Measurements from ENCODE around the gene WBP2. TPM values are rescaled to one million over a fixed set of nuclear protein-coding genes. Genes with fewer than 3 reads are reported as not detected.
"Not testable (repeated sequence)": the region's sequence is repeated elsewhere in the genome, so short reads cannot be mapped to it uniquely, and the experiment has no call there.

The WBP2 gene
- total and polyA plus RNA-seq, 12 donors, result 130 to 210 (median 173) TPM

- ATAC-seq (no peak), DNase-seq (no peak)
- peaks cover 0 to 96% (median 74%) of the 10 kb centered on the region in 9 donors for H3K36me3 ChIP-seq
- H3K4me1 ChIP-seq, result peaks cover 12 to 20% (median 15%) of the 10 kb centered on the region in 9 donors
- H3K27ac ChIP-seq, result no peak overlapping the region
- H3K4me3 ChIP-seq, result no peak overlapping the region
- H3K27me3 ChIP-seq, result no peaks in the 10 kb centered on the region
- WGBS, 2 donors, result 86 to 93% methylated on average over 6 of the region's 6 CpGs
- intact Hi-C loops (cut with DNase I), result no loop called here
- H3K9me3 ChIP-seq, result no peaks in the 10 kb centered on the region
- TF ChIP-seq, protein P1, sequence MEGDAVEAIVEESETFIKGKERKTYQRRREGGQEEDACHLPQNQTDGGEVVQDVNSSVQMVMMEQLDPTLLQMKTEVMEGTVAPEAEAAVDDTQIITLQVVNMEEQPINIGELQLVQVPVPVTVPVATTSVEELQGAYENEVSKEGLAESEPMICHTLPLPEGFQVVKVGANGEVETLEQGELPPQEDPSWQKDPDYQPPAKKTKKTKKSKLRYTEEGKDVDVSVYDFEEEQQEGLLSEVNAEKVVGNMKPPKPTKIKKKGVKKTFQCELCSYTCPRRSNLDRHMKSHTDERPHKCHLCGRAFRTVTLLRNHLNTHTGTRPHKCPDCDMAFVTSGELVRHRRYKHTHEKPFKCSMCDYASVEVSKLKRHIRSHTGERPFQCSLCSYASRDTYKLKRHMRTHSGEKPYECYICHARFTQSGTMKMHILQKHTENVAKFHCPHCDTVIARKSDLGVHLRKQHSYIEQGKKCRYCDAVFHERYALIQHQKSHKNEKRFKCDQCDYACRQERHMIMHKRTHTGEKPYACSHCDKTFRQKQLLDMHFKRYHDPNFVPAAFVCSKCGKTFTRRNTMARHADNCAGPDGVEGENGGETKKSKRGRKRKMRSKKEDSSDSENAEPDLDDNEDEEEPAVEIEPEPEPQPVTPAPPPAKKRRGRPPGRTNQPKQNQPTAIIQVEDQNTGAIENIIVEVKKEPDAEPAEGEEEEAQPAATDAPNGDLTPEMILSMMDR (IDR thresholded peaks at IDR 0.05), result no peak
These were observed 41.1 kb downstream of the WBP2 start for GRCh38 chr17:75814021-75814395.

GRCh38 chr17:75813081-75814020 is 41.8 kb downstream of the WBP2 start:
- Histone ChIP-seq H3K36me3 (peaks cover 0 to 90% (median 67%) of the 10 kb centered on the region in 9 donors), H3K27ac (no peak overlapping the region)
- intact Hi-C loops (cut with DNase I), result no loop called here

GRCh38 chr17:75812096-75813013 is 42.8 kb downstream of the WBP2 start:
- TF ChIP-seq, protein P1 (IDR thresholded peaks at IDR 0.05), result no peak
- 93 to 95% methylated on average over 27 of the region's 27 CpGs for WGBS, 2 donors
- DNase-seq (no peak), ATAC-seq (no peak)
- intact Hi-C loops (cut with DNase I), result no loop called here
- no peak overlapping the region for H3K27ac ChIP-seq
- no peaks in the 10 kb centered on the region for H3K9me3 ChIP-seq
- no peak overlapping the region for H3K4me3 ChIP-seq
- no peaks in the 10 kb centered on the region for H3K27me3 ChIP-seq
- peaks cover 0 to 80% (median 60%) of the 10 kb centered on the region in 9 donors for H3K36me3 ChIP-seq
- peaks cover 12 to 36% (median 29%) of the 10 kb centered on the region in 9 donors for H3K4me1 ChIP-seq

More at GRCh38 chr17:75813081-75814020, 41.8 kb downstream of the WBP2 start:
- Histone ChIP-seq H3K4me3 (no peak overlapping the region), H3K27me3 (no peaks in the 10 kb centered on the region), H3K9me3 (no peaks in the 10 kb centered on the region), H3K4me1 (peaks cover 12 to 26% (median 20%) of the 10 kb centered on the region in 9 donors)
- no peak for DNase-seq
- 88 to 89% methylated on average over 24 of the region's 24 CpGs for WGBS, 2 donors
- TF ChIP-seq, protein P1 (IDR thresholded peaks at IDR 0.05), result no peak
- no peak for ATAC-seq

DNA sequence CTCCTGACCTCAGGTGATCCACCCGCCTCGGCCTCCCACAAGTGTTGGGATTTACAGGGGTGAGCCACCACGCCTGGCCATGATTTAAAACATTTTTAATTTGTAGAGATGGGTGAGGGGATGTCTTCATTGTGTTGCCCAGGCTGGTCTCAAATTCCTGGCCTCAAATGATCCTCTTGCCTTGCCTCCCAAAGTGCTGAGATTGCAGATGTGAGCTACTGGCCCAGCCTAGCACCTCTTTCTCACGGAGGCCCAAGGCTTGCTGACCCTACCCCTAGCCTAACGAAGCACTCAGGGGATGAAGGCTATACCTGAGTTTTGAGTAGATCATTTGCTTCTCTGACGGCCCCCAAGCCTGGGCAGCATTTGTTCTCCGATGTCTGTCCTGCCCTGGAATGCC is 44.0 kb downstream of the WBP2 start:
- WGBS, 2 donors, result 94 to 95% methylated on average over 7 of the region's 7 CpGs
- no peaks in the 10 kb centered on the region for H3K27me3 ChIP-seq
- TF ChIP-seq, protein P1 (IDR thresholded peaks at IDR 0.05), result no peak
- H3K36me3 ChIP-seq, result peaks cover 0 to 68% (median 48%) of the 10 kb centered on the region in 9 donors
- ATAC-seq (no peak), DNase-seq (no peak)
- intact Hi-C loops (cut with DNase I), result no loop called here
- no peak overlapping the region for H3K4me3 ChIP-seq
- no peak overlapping the region for H3K27ac ChIP-seq
- peaks cover 12 to 45% (median 34%) of the 10 kb centered on the region in 9 donors for H3K4me1 ChIP-seq
- no peaks in the 10 kb centered on the region for H3K9me3 ChIP-seq

DNA sequence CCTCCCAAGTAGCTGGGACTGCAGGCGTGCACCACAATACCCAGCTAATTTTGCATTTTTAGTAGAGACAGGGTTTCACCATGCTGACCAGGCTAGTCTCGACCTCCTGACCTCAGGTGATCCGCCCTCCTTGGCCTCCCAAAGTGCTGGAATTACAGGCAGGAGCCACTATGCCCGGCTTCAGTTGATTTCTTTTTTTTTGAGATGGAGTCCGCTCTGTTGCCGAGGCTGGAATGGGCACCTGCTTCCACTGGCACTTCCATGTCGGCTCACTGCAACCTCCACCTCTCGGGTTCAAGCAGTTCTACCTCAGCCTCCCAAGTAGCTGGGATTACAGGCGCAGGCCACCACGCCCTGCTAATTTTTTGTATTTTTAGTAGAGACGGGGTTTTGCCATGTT is 44.4 kb downstream of the WBP2 start:
- H3K4me1 ChIP-seq, result peaks cover 12 to 45% (median 34%) of the 10 kb centered on the region in 9 donors
- H3K9me3 ChIP-seq; intact Hi-C loops (cut with DNase I); H3K27me3 ChIP-seq; DNase-seq; H3K4me3 ChIP-seq; ATAC-seq: not testable (repeated sequence)
- WGBS, 2 donors, result 94 to 97% methylated on average over 11 of the region's 11 CpGs
- H3K27ac ChIP-seq, result peak overlapping the region in 1 of 10 donors; percentile 91
- H3K36me3 ChIP-seq, result peaks cover 0 to 64% (median 44%) of the 10 kb centered on the region in 9 donors

Data from heart right ventricle (tissue), 16 donors.